ELR (cell line): ENCODE data around the gene NCBP2.

ENCODE experiments used
- DNase-seq: peaks from one replicate; pipeline ENCODE4 v3.0.0-alpha.2; 2015; ENCODE audit warnings: low read depth

NCBP2 gene

DNA sequence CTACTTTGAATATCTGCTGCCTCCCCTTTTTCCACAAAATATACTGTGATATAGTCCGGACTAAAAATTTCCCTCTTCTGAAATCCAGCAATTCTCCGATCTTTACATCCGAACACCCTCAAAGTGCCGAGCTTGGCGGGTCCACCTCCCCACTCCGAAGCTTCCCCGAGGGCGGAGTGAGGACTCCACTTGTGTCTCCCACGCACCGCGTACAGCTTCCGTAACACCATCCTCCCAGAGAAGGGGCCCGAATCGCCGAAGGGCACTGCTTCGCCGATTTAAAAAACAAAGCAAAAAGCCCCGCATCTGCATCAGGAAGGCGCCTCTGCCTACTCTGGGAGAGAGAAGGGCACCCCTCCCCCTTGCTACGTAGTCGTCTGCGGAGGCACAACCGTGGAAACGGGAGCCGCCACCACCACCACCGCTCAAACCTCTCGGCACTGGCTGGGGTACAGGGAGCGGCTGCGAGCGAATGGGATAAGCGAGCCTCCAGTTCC lies 551 bp downstream of the NCBP2 start:
- peak; percentile 63 for DNase-seq

- DNase-seq = no peak
Measured at GRCh38 chr3:196938576-196938975, 3.8 kb downstream of the NCBP2 start.

GRCh38 chr3:196938124-196938523 lies 4.2 kb downstream of the NCBP2 start:
- no peak for DNase-seq

GRCh38 chr3:196936288-196936687 lies 6.0 kb downstream of the NCBP2 start:
- DNase-seq = no peak

DNA sequence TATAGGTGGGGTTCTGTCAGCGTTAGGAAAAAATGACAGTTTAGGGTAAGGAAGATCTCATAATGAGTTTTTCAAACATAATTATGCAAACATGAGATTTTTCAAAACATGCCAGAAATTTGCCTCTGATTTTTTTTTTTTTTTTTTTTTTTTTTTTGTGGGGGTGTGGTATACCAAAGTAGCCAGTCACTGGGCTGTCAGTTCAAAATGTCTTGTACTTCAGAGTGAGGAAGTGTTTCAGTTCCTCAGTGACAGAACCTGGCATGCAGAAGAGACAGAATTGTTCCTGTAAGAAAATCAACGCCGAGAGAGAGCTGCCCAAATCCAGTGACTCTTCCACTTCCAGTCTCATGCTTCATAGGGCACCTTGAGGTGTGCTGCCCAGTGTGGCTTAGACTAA lies 9.7 kb downstream of the NCBP2 start:
- DNase-seq = no peak

GRCh38 chr3:196931828-196932587 lies 10.3 kb downstream of the NCBP2 start:
- DNase-seq = no peak

GRCh38 chr3:196931157-196931556 lies 11.2 kb downstream of the NCBP2 start:
- no peak for DNase-seq

GRCh38 chr3:196927571-196928453 lies 14.5 kb downstream of the NCBP2 start:
- DNase-seq = peak; percentile 61

DNA sequence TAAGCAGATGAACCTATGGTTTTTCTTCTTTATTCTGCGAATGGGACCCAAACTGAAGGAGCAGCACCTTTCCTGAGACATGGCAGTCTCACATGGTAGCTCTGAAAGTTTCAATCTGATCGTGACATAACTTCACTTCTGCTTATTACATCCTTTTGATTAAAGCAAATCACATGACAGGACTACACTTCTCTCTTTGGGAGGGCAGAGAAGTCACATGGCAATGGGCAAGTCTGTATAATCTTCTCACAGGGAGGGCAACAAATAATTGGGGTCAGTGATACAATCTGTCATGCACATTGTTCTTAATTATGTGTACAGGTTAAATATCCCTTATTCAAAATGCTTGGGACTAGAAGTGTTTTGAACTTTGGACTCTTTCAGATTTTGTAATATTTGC lies 21.6 kb downstream of the NCBP2 start:
- no peak for DNase-seq

- no peak for DNase-seq
Measured at GRCh38 chr3:196918968-196919367, 23.4 kb downstream of the NCBP2 start.

DNA sequence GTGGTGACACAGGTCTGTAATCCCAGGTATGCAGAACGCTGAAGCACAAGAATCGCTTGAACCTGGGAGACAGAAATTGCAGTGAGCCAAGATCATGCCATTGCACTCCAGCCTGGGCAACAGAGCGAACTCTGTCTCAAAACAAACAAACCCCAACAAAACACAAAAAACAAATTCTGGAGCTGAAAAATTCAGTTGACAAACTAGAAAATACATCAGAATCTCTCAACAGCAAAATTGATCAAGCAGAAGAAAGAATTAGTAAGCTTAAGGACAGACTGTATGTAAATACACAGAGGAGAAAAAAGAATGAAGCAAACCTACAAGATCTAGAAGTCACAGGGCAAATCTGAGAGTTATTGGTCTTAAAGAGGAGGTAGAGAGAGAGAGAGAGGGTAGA lies 25.3 kb downstream of the NCBP2 start:
- DNase-seq = no peak

DNA sequence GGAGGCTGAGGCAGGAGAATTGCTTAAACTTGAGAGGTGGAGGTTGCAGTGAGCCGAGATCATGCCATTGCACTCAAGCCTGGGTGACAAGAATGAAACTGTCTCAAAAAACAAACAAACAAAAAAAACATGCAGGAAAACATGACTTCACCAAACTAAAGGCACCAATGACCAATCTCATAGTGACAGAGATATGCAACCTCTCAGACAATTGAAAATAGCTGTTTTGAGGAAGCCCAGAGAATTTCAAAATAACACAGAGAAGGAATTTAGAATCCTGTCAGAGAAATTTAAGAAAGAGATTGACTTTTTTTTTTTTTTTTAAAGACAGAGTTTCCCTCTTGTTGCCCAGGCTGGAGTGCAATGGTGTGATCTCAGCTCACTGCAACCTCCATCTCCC lies 26.1 kb downstream of the NCBP2 start:
- no peak for DNase-seq

- DNase-seq = no peak
Measured at GRCh38 chr3:196915375-196915774, 27.0 kb downstream of the NCBP2 start.

DNA sequence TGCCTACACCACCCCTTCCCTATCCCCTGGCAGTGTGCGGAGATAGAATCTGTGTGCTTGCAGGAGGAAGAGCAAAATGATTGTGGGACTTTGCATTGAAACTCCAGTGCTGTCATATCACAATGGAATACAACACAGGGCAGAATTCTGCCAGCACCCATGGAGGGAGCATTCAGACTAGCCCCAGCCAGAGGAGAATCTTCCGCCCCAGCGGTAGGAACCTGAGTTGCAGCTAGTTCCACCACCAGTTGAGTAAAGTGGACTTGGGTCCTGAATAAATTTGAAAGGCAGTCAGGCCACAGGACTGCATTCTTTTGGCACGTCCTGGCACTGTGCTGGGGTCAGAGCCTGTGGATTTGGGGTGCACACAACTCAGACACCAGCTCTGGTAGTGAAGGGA lies 27.5 kb downstream of the NCBP2 start:
- DNase-seq = no peak

DNA sequence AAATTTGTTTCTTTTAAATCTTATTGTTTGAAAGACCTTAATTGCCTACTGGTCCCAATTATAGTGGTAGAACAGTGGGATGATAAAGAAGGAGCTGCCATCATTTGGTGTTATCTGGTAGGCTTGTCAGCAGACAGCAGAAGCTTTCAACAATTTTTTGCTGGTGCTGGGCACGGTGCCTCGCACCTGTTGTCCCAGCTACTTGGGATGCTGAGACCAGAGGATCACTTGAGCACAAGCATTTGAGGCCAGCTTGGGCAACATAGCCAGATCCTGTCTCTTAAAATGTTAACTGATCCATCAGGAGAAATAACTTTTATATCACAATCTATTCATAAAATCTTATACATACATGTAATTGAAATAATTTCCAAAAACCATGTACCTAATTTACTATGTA lies 38.6 kb downstream of the NCBP2 start:
- DNase-seq = no peak

DNA sequence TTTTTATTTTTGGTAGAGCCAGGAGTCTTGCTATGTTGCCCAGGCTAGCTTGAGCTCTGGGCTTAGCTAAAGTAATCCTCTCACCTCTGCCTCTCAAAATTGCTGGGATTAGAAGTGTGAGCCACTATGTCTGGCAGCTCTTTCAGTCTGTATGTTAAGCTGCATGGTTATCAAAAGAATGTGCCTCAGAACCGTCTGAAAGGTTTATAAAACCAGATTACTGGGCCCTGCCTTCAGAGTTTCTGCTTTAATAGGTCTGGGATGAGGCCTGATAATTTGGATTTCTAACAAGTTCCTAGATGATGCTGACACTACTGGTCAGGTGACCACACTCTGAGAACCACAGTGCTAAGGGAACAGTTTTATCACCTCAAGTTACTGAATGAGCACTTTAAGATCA lies 40.0 kb downstream of the NCBP2 start:
- no peak for DNase-seq

DNA sequence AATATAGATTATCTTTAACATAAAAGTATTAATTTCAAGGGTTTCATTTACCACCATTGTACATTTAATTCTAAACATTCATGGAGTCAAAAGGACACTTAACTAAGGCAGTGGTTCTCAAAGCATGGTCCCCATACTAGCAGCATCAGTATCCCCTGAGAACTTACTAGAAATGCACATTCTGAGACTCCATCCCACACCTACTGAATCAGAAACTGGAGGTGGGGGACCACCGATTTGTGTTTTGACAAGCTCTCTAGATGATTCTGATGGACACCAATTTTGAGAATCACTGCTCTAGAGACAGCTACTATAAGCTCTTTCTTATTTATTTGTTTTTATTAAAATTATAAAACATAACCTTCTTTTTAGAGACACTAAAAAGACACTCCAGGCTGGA lies 40.6 kb downstream of the NCBP2 start:
- DNase-seq = no peak

GRCh38 chr3:196896229-196896628 lies 46.1 kb downstream of the NCBP2 start:
- no peak for DNase-seq

DNA sequence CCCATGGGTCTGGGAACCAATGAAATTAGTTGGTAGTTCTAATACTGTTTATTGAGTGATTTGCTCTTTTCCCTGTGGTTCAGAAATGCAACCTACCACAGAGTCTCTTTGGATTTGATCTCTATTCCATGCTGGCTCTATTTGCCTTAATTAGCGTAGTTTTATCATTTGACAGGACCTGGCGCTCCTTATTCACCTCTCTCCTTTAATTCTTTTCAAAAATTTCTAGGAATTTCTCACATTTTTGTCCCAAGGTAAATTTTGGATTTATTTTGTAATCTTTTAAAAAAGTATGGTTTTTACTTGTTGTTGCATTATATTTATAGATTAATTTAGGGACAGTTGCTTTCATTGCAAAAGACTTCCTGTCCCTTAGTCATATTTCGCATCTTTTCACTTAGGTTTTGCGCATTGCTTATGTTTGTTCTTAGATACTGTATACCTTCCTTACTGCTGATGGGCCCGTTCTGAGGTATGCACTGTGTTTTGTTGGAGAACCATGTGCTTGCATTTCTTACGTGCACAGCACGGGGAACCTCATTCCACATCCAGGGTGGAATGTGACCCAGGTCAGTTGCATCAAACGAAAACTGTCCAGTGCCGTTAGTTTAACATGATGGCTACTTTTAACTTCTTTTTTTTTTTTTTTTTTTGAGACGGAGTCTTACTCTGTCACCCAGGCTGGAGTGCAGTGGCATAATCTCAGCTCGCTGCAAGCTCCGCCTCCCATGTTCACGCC lies 47.6 kb downstream of the NCBP2 start:
- DNase-seq = no peak

- no peak for DNase-seq
Measured at GRCh38 chr3:196889844-196890708, 52.3 kb downstream of the NCBP2 start.

GRCh38 chr3:196886144-196886543 lies 56.2 kb downstream of the NCBP2 start:
- no peak for DNase-seq
